ENCODE results near the gene KIAA0232.

GRCh38 chr4:6910960-6911874 is 128.7 kb downstream of the KIAA0232 start:
- TF ChIP-seq EZH2phosphoT487 (IDR thresholded peaks at IDR 0.05; ENCODE audit: insufficient read depth, low read depth) = no peak
- TF ChIP-seq EZH2 (IDR thresholded peaks at IDR 0.05; ENCODE audit: insufficient read depth, poor library complexity, severe bottlenecking) = no peak

Data from GM23248 (cell line).